SKM-1 (cell line): ENCODE measurements around the gene TPPP2.

Experiments used
- DNase-seq: peaks from one replicate; lab custom pipeline; 2025; ENCODE audit not compliant: unreplicated experiment; lab: John Stamatoyannopoulos, UW

The TPPP2 gene

GRCh38 chr14:21016413-21017190, 13.4 kb upstream of the TPPP2 start:
- no peak for DNase-seq

GRCh38 chr14:21017528-21018245, 12.3 kb upstream of the TPPP2 start:
- DNase-seq = no peak

GRCh38 chr14:21018286-21018685, 11.7 kb upstream of the TPPP2 start:
- DNase-seq = no peak

GRCh38 chr14:21018781-21019180, 11.2 kb upstream of the TPPP2 start:
- no peak for DNase-seq

- DNase-seq = no peak
These were observed 10.7 kb upstream of the TPPP2 start for GRCh38 chr14:21019366-21019765.

GRCh38 chr14:21020977-21021545, 9.0 kb upstream of the TPPP2 start:
- DNase-seq = no peak

GRCh38 chr14:21022686-21023085, 7.3 kb upstream of the TPPP2 start:
- no peak for DNase-seq

GRCh38 chr14:21023174-21023573, 6.8 kb upstream of the TPPP2 start:
- no peak for DNase-seq

GRCh38 chr14:21023817-21024584, 6.0 kb upstream of the TPPP2 start:
- DNase-seq = no peak

GRCh38 chr14:21024585-21025370, 5.2 kb upstream of the TPPP2 start, which contains the start of gene NDRG2:
TSS of gene NDRG2 (minus strand) at chr14:21025061. CDS start at chr14:21023315, 1,746 bp downstream.
- DNase-seq = no peak

- no peak for DNase-seq
These were observed 4.4 kb upstream of the TPPP2 start for GRCh38 chr14:21025371-21026273.

GRCh38 chr14:21026274-21026987, 3.6 kb upstream of the TPPP2 start:
- no peak for DNase-seq

- DNase-seq = no peak
These were observed 3.1 kb upstream of the TPPP2 start for GRCh38 chr14:21026988-21027315.

- DNase-seq = no peak
These were observed 514 bp downstream of the TPPP2 start for GRCh38 chr14:21030531-21030930.

GRCh38 chr14:21032326-21033132, 2.5 kb downstream of the TPPP2 start:
- DNase-seq = no peak

GRCh38 chr14:21033133-21033698, 3.2 kb downstream of the TPPP2 start:
- DNase-seq = no peak

GRCh38 chr14:21034707-21035106, 4.7 kb downstream of the TPPP2 start, which contains the start of gene RNASE13:
TSS of gene RNASE13 (minus strand) at chr14:21034807. CDS start at chr14:21034288, 519 bp downstream.
- DNase-seq = no peak

- no peak for DNase-seq
These were observed 6.7 kb downstream of the TPPP2 start for GRCh38 chr14:21036751-21037150.
